GM21360 (cell line): ENCODE data around the gene SALL2.
A peak's percentile ranks its signal among the peaks of the same experiment; 100 is the strongest.
"Not testable (repeated sequence)": the region's sequence is repeated elsewhere in the genome, so short reads cannot be mapped to it uniquely, and the experiment has no call there.

Experiments used
- ATAC-seq: cut with Tn5 transposase; IDR thresholded peaks from one replicate; pipeline ENCODE4 v1.9.1; 2021; ENCODE audit warnings: mild to moderate bottlenecking, moderate library complexity; ENCODE audit not compliant: unreplicated experiment

Gene SALL2

DNA sequence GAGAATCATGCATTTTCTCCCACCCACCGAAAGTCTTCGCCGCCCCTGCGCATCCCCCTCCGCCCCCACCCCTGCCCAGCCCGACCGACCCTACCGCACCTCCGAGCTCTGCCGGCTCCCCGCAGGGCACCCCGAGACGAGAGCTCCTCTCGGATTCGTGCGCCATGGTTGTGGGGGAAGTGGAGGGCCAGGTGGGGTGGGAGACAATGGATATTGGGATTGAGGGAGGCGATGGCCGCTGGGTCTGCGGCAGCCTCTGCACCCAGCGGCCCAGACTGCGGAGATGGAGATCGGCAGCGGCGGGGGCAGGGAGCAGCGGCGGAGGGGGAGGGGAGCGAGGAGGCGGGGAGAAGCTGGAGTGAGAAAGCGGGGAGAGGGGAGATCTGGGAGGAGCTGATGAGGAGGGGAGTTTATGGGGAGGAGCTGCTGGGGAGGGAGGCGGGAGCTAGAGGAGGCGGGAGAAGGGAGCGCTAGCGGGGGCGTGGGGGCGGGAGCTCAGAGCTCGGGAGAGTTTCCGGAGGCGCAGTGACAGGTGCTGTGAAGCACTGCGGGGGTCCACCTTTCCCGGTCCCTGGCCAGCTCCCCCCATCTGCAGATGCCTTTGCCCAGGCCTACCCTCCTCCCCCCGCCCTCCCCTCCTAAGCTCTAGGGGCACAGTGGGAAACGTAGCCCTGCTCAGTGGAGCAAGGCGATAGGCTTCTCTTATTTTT is at the start of gene SALL2:
SALL2 (minus strand) TSS at position 385 of the 710 bp plus-strand sequence; CDS start at position 166, 219 bp downstream.
- peak; percentile 59 for ATAC-seq

DNA sequence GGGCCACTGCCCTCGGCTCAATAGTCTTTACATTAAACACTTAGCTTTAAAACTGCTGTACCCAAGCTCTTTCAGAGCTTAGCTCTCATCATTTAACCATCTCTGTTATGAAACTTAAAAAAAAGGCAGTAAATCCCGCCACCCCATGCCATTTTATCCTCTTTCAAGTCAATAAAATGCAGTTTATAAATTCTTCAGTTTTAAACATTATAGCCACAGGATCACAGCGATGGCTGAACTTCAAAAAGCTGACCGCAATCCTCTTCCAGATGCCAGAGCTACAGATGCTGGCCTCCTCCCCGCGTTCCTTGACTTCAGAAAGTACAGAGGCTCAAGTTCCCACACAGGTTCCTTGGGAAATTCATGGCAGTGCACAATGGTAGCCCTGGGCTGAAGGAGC is 49.5 kb upstream of the SALL2 start:
- ATAC-seq: no peak

GRCh38 chr14:21572604-21573003 is 46.5 kb upstream of the SALL2 start:
- no peak for ATAC-seq

GRCh38 chr14:21558703-21559170 is 32.6 kb upstream of the SALL2 start:
- ATAC-seq: no peak

DNA sequence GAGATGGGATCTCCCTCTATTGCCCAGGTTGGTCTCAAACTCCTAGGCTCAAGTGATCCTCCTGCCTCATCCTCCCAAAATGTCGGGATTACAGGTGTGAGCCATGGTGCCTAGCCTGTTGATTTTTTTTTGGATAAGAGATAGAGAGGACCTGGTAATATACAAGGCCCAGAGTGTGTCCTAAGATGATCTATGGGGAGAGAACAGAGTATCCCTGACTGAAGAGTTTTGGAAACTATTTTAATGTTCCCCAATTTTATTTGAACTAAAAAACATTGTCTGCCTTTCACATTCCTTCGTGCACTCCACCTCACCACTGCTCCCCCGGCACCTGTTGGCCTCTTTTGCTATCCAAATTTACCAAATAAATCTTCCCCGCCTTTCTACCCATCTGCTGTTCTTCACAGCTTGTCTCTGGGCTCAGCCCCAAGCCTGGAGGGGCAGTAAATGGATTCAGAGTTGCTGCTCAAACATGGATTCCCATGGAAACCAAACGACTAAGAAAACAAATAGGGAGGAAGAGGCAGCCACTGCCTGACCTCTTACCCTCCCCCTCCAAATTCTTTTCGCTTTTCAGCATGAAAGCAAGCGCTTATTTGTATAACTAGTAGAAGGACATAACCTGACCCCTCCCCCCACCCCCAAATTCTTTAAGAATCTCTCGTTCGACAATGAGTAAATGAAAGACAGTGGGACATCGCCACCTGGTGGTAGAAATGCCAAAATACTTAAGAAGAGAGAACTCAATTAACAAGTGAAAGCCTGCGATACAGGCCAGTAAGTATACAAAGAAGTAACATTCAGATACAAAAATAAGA is 31.1 kb upstream of the SALL2 start:
- ATAC-seq: no peak

- no peak for ATAC-seq
Measured at GRCh38 chr14:21556378-21557083, 30.4 kb upstream of the SALL2 start.

DNA sequence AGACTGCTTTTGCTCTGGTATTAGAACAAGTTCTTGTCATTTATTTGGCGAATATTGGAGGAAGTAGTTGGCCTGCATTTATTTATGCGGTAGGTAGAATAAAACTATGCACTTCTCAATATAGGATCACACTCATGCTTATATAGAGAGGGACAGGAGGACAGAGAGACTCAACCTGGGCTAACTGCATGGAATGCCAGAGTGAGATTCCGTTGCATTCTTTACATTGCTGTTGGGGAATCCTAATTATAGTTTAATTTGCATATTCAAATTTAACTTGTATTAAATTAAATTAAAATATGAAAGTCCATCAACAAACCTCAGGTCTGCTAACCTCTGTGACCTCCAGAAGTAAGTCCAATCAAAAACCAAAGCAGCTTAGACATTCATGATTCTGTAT is 27.1 kb upstream of the SALL2 start:
- no peak for ATAC-seq

- ATAC-seq: not testable (repeated sequence)
Measured at GRCh38 chr14:21544588-21544987, 18.4 kb upstream of the SALL2 start.

GRCh38 chr14:21543963-21544362 is 17.8 kb upstream of the SALL2 start:
- no peak for ATAC-seq

GRCh38 chr14:21543521-21543960 is 17.4 kb upstream of the SALL2 start:
- no peak for ATAC-seq

GRCh38 chr14:21541413-21542074 is 15.4 kb upstream of the SALL2 start:
- ATAC-seq: no peak

- ATAC-seq: no peak
Measured at GRCh38 chr14:21539189-21539940, 13.2 kb upstream of the SALL2 start.

GRCh38 chr14:21537090-21537424 is 10.9 kb upstream of the SALL2 start:
- no peak for ATAC-seq

- ATAC-seq: no peak
Measured at GRCh38 chr14:21536418-21537089, 10.4 kb upstream of the SALL2 start.

- ATAC-seq: no peak
Measured at GRCh38 chr14:21535545-21536417, 9.6 kb upstream of the SALL2 start.

- ATAC-seq: no peak
Measured at GRCh38 chr14:21534576-21534975, 8.4 kb upstream of the SALL2 start.

GRCh38 chr14:21533294-21533693 is 7.1 kb upstream of the SALL2 start:
- ATAC-seq: no peak

- no peak for ATAC-seq
Measured at GRCh38 chr14:21529515-21529914, 3.4 kb upstream of the SALL2 start.
